HEK293 (cell line): ENCODE data around the gene ULBP2.

Source experiments
- CTCF ChIP-seq: fragments of 450-650 bp; formaldehyde crosslinking; IDR thresholded peaks from 2 replicates; pipeline ENCODE4 v1.5.1; 2016; ENCODE audit warnings: missing biosample characterization, missing genetic modification characterization
- YY1 ChIP-seq: fragments of 450-650 bp; formaldehyde crosslinking; IDR thresholded peaks from 2 replicates; pipeline ENCODE4 v1.5.1; 2018; ENCODE audit warnings: missing biosample characterization, missing genetic modification characterization
- ZNF555 ChIP-seq: fragments of 450-650 bp; formaldehyde crosslinking; conservative IDR thresholded peaks from 2 replicates; pipeline ENCODE4 v1.5.1; 2017; ENCODE audit warnings: missing biosample characterization, mild to moderate bottlenecking, missing genetic modification characterization, inconsistent platforms
- ZXDB ChIP-seq: fragments of 450-650 bp; formaldehyde crosslinking; IDR thresholded peaks from 2 replicates; pipeline ENCODE4 v1.5.1; 2016; ENCODE audit warnings: missing biosample characterization, missing genetic modification characterization

GRCh38 chr6:149923327-149923986 lies 18.4 kb upstream of the ULBP2 start:
- no peak for TF ChIP-seq YY1 (tag by site-specific recombination)
- TF ChIP-seq CTCF (tag by site-specific recombination), result no peak
- no peak for TF ChIP-seq ZXDB (tag by site-specific recombination)
- TF ChIP-seq ZNF555 (tag by site-specific recombination), result no peak
